ENCODE measurements around the gene PGBD4. TPM values are rescaled to one million over a fixed set of nuclear protein-coding genes. Genes with fewer than 3 reads are reported as not detected.
A peak's percentile ranks its signal among the peaks of the same experiment; 100 is the strongest.

PGBD4 gene
- polyA plus RNA-seq, 1 experiment: 0.77 TPM

DNA sequence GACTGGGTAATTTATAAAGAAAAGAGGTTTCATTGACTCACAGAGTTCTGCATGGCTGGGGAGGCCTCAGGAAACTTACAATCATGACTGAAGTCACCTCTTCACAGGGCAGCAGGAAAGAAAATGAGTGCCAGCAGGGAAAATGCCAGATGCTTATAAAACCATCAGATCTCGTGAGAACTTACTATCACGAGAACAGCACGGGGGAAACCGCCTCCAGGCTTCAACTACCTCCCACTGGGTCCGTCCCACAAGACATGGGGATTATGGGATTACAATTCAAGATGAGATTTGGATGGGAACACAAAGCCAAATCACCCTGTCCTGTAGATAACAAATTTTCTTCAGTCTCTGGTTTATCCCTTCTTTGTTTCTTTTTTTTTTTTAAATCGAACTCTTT, 31.9 kb upstream of the PGBD4 start:
- Histone ChIP-seq H3K27me3 (ENCODE audit: control insufficient read depth, insufficient read depth, low read length) (no peaks in the 10 kb centered on the region), H3K36me3 (ENCODE audit: control insufficient read depth, insufficient read depth, low read length) (no peaks in the 10 kb centered on the region), H3K4me3 (ENCODE audit: low read depth, low read length) (no peak overlapping the region)
- no peak for TF ChIP-seq CTCF (IDR thresholded peaks at IDR 0.05; ENCODE audit: insufficient read depth, low read depth, low read length)
- POLR2A ChIA-PET: no interaction called here
- CTCF ChIA-PET: no interaction called here
- DNase-seq (ENCODE audit: low read depth): no peak

- H3K36me3 ChIP-seq (ENCODE audit: control insufficient read depth, insufficient read depth, low read length): no peaks in the 10 kb centered on the region
- ChIA-PET POLR2A (interaction anchor here (0.6 kb wide), 1 partner anchor 19 kb away, joined by 3 read pairs; no protein-coding TSS in a partner anchor), CTCF (interaction anchor here (1.6 to 1.7 kb wide), 3 partner anchors 13 to 33 kb away, joined by 4 to 7 read pairs (median 5); no protein-coding TSS in a partner anchor)
- TF ChIP-seq CTCF (IDR thresholded peaks at IDR 0.05; ENCODE audit: insufficient read depth, low read depth, low read length): no peak
- H3K4me3 ChIP-seq (ENCODE audit: low read depth, low read length): no peak overlapping the region
- no peaks in the 10 kb centered on the region for H3K27me3 ChIP-seq (ENCODE audit: control insufficient read depth, insufficient read depth, low read length)
- DNase-seq (ENCODE audit: low read depth): no peak
Measured at GRCh38 chr15:34076785-34077184, 25.1 kb upstream of the PGBD4 start.

GRCh38 chr15:34078900-34079299, 23.0 kb upstream of the PGBD4 start:
- POLR2A ChIA-PET: no interaction called here
- CTCF ChIA-PET: interaction anchor here (1.3 kb wide), 1 partner anchor 9 kb away, joined by 3 read pairs; no protein-coding TSS in a partner anchor

DNA sequence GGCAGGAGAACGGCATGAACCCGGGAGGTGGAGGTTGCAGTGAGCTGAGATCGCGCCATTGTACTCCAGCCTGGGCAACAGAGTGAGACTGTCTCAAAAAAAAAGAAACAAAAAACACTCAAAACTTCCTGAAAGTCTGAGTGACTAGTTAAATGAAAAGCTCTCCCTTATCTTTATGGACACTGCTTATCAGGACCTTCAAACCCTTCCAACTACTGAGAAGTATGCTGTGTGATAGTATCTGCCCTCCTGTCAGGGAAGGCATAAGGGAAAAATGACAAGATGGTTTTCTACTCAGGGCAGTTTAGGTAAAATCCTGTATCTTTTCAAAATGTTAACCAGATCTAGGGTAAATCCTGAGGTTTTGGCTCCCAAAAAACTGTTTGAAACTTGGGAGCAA, 22.0 kb upstream of the PGBD4 start:
- ChIA-PET POLR2A (no interaction called here), CTCF (interaction anchor here (0.6 kb wide), 1 partner anchor 125 kb away, joined by 4 read pairs; no protein-coding TSS in a partner anchor)
- no peaks in the 10 kb centered on the region for H3K36me3 ChIP-seq (ENCODE audit: control insufficient read depth, insufficient read depth, low read length)
- H3K4me3 ChIP-seq (ENCODE audit: low read depth, low read length): no peak overlapping the region
- H3K27me3 ChIP-seq (ENCODE audit: control insufficient read depth, insufficient read depth, low read length): no peaks in the 10 kb centered on the region
- TF ChIP-seq CTCF (IDR thresholded peaks at IDR 0.05; ENCODE audit: insufficient read depth, low read depth, low read length): no peak
- no peak for DNase-seq (ENCODE audit: low read depth)

More at GRCh38 chr15:34078900-34079299, 23.0 kb upstream of the PGBD4 start:
- TF ChIP-seq CTCF (IDR thresholded peaks at IDR 0.05; ENCODE audit: insufficient read depth, low read depth, low read length): no peak
- Histone ChIP-seq H3K36me3 (ENCODE audit: control insufficient read depth, insufficient read depth, low read length) (no peaks in the 10 kb centered on the region), H3K27me3 (ENCODE audit: control insufficient read depth, insufficient read depth, low read length) (no peaks in the 10 kb centered on the region), H3K4me3 (ENCODE audit: low read depth, low read length) (no peak overlapping the region)
- DNase-seq (ENCODE audit: low read depth): no peak

DNA sequence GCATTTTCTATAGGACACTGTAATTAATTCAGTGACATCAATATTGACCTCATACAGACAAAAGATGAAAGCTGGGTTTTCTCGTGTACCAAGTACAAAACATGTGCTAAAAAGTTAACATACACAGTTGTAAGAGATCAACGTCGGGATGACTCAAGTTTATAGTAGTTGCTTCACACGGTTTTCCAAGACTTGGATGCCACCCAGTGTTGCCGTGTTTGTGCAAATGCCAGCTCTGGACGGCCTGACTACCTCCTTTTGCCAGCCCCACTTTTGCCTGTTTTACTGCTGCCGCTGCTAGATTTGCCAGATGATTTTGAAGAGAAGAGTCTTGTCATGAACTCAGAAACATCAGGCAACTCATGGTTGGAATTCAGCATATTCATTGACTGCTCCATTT, 17.8 kb upstream of the PGBD4 start:
- no peaks in the 10 kb centered on the region for H3K27me3 ChIP-seq (ENCODE audit: control insufficient read depth, insufficient read depth, low read length)
- POLR2A ChIA-PET: no interaction called here
- H3K36me3 ChIP-seq (ENCODE audit: control insufficient read depth, insufficient read depth, low read length): peaks cover 2% of the 10 kb centered on the region
- H3K4me3 ChIP-seq (ENCODE audit: low read depth, low read length): no peak overlapping the region
- CTCF ChIA-PET: interaction anchor here (1.1 to 1.3 kb wide), 2 partner anchors 23 to 284 kb away, joined by 3 read pairs; no protein-coding TSS in a partner anchor
- DNase-seq (ENCODE audit: low read depth): peak; percentile 22
- no peak for TF ChIP-seq CTCF (IDR thresholded peaks at IDR 0.05; ENCODE audit: insufficient read depth, low read depth, low read length)

Data from BJ (cell line).